GM18498 (cell line): ENCODE data around the gene ARVCF.
A peak's percentile ranks its signal among the peaks of the same experiment; 100 is the strongest.

Experiments
- ATAC-seq: cut with Tn5 transposase; IDR thresholded peaks from one replicate; pipeline ENCODE4 v1.9.1; 2021; ENCODE audit warnings: mild to moderate bottlenecking, moderate library complexity; ENCODE audit not compliant: unreplicated experiment

ARVCF gene

GRCh38 chr22:19987394-19988306 is 29.0 kb downstream of the ARVCF start:
- no peak for ATAC-seq

- ATAC-seq: peak; percentile 67
Observed at GRCh38 chr22:19986410-19987341, 29.9 kb downstream of the ARVCF start.

GRCh38 chr22:19986011-19986409 is 30.6 kb downstream of the ARVCF start:
- ATAC-seq: no peak

- ATAC-seq: no peak
Observed at GRCh38 chr22:19984851-19985811, 31.5 kb downstream of the ARVCF start.

GRCh38 chr22:19984201-19984753 is 32.3 kb downstream of the ARVCF start:
- no peak for ATAC-seq

- no peak for ATAC-seq
Observed at GRCh38 chr22:19983741-19984140, 32.9 kb downstream of the ARVCF start.

- ATAC-seq: no peak
Observed at GRCh38 chr22:19982991-19983578, 33.5 kb downstream of the ARVCF start.

GRCh38 chr22:19981961-19982920 is 34.4 kb downstream of the ARVCF start:
- ATAC-seq: no peak

GRCh38 chr22:19981171-19981960 is 35.3 kb downstream of the ARVCF start:
- no peak for ATAC-seq

- no peak for ATAC-seq
Observed at GRCh38 chr22:19980766-19981165, 35.9 kb downstream of the ARVCF start.

- ATAC-seq: no peak
Observed at GRCh38 chr22:19979712-19980493, 36.7 kb downstream of the ARVCF start.

- ATAC-seq: no peak
Observed at GRCh38 chr22:19978748-19979147, 37.9 kb downstream of the ARVCF start.

GRCh38 chr22:19977296-19978243 is 39.1 kb downstream of the ARVCF start:
- ATAC-seq: no peak

GRCh38 chr22:19976671-19977070 is 40.0 kb downstream of the ARVCF start:
- ATAC-seq: no peak

GRCh38 chr22:19975707-19976035 is 41.0 kb downstream of the ARVCF start:
- no peak for ATAC-seq
